GM12864 (cell line): ENCODE results near the gene FKBP4.
A peak's percentile ranks its signal among the peaks of the same experiment; 100 is the strongest.

Experiments
- DNase-seq: peaks from one replicate; pipeline ENCODE4 v3.0.0-alpha.2; 2011; ENCODE audit warnings: low read depth
- H3K4me3 ChIP-seq: 2 replicates; pipeline ENCODE4 v1.5.1; 2011; ENCODE audit warnings: mild to moderate bottlenecking, low read depth, low read length, control low read depth
- TF ChIP-seq, protein P1 (sequence below): IDR thresholded peaks from 2 replicates; pipeline ENCODE4 v1.5.1; 2011; ENCODE audit warnings: low read depth, mild to moderate bottlenecking, moderate library complexity, low read length, control low read depth, inconsistent platforms; ENCODE audit errors: missing control alignments

The FKBP4 gene

DNA sequence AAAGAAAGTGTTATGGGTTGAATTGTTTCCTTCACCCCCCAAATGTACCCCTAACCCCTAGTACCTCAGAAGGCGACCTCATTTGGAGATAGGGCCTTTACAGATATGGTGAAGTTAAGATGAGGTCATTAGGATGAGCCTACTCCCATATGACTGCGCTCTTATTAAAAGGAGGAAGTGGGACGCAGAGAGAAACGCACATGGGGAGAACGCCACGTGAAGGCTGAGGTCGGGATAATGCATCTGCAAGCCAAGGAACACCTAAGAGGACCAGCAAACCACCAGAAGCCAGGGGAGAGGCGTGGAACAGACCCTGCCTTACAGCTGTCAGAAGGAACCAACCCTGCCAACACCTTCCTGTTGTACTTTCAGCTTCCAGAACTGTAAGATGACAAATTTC is 41.8 kb downstream of the FKBP4 start:
- TF ChIP-seq, protein P1, sequence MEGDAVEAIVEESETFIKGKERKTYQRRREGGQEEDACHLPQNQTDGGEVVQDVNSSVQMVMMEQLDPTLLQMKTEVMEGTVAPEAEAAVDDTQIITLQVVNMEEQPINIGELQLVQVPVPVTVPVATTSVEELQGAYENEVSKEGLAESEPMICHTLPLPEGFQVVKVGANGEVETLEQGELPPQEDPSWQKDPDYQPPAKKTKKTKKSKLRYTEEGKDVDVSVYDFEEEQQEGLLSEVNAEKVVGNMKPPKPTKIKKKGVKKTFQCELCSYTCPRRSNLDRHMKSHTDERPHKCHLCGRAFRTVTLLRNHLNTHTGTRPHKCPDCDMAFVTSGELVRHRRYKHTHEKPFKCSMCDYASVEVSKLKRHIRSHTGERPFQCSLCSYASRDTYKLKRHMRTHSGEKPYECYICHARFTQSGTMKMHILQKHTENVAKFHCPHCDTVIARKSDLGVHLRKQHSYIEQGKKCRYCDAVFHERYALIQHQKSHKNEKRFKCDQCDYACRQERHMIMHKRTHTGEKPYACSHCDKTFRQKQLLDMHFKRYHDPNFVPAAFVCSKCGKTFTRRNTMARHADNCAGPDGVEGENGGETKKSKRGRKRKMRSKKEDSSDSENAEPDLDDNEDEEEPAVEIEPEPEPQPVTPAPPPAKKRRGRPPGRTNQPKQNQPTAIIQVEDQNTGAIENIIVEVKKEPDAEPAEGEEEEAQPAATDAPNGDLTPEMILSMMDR: no peak
- no peak for DNase-seq
- no peak overlapping the region for H3K4me3 ChIP-seq

GRCh38 chr12:2841056-2841650 is 46.4 kb downstream of the FKBP4 start:
- DNase-seq: no peak
- no peak overlapping the region for H3K4me3 ChIP-seq
- TF ChIP-seq, protein P1: no peak

DNA sequence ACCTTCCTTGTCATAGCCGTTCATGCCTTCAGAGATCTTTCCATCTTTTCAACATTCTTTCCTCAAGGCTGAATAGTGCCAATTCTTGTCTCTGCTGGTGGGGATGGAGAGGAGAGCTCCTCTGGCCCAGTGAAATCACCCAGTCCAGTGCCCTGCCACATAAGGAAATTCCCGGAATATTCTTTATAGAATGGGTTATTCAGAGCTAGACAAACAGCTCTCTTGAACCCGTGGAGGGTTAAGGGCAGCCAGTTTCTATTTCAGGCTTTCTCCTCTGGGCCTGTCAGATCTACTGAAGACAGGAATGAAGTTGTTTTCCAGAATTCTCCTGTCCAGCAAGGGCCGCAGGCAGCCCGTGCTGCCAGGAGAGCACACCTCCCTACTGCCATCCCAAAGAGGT is 48.2 kb downstream of the FKBP4 start:
- TF ChIP-seq, protein P1: no peak
- no peak for DNase-seq
- no peak overlapping the region for H3K4me3 ChIP-seq

DNA sequence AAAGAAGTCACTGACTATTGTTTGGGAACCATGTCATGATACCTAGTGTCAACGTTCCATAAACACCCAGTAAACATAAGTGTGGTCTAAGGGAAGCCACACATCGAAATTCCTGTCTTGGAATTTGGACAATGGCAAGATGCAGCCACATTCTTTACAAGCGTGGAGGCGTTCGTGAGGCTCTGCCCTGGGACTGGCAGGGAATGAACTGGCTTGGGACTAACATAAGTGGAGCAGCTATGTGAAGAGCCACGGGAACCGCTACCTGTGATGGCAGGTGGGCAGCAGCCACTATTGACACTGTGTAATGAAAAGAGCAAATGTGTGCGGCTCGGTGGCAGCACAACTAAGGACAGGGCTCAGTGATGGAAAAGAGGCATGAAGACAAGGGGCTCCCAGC is 50.0 kb downstream of the FKBP4 start:
- DNase-seq: no peak
- no peak overlapping the region for H3K4me3 ChIP-seq
- TF ChIP-seq, protein P1: no peak

DNA sequence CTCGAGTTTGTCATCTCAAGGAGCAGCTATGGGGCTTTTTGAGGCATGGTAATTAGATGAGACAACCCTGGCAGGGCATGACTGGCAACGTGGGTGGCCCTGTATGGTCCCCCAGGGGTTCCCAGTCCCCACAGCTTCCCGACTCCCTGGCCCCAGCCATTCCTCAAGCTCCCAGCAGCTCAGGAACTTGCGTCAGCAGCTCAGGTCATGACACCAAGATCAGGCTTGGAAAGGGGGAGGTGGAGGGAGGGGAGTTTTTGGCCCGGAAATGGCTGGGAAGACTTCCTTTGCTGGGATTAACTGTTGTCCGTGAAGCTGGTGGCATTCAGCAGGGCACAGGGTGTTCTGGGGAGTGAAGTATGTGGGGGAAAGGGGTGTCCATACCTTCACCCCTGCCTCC is 50.5 kb downstream of the FKBP4 start:
- no peak overlapping the region for H3K4me3 ChIP-seq
- TF ChIP-seq, protein P1: no peak
- DNase-seq: no peak

DNA sequence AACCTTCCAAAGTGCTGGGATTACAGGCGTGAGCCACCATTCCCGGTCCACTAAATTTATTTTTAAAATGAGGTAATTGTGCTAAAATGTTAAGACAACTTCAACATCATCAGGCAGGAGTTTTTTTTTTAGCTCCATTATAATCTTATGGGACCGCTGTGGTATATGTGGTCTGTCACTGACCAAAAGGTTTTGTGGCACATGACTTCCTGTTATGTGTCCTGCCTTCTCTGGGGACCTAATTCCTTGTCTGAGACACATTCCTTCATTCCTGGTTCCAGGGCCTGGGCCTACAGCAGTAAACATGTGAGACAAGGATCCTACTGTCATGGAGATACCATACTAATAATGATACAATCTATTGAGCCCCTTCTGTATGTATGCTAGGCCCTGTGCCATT is 57.2 kb downstream of the FKBP4 start:
- TF ChIP-seq, protein P1: no peak
- no peak for DNase-seq
- no peak overlapping the region for H3K4me3 ChIP-seq

DNA sequence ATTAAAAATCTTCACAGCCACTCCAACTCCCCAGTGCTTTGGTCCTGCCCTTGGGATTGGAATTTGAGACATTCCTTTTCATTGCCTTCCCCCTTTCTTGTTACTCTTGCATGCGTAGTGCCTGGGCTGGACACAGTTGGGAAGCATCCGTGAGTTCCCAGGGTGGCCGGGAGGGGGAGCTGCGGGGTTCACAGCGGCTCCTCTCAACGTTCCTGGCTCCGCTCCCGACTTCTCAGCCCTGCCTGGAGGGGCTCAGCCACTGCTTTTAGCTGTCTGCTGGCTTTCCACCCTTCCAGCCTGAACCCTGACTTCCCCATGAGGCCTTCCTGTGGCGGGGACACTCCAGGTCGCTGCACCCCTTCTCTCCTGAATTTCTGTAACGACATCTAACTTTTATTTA is 58.9 kb downstream of the FKBP4 start:
- no peak for DNase-seq
- TF ChIP-seq, protein P1: peak; percentile 84
- H3K4me3 ChIP-seq: no peak overlapping the region
